ENCODE data around the gene ZDHHC19.

DNA sequence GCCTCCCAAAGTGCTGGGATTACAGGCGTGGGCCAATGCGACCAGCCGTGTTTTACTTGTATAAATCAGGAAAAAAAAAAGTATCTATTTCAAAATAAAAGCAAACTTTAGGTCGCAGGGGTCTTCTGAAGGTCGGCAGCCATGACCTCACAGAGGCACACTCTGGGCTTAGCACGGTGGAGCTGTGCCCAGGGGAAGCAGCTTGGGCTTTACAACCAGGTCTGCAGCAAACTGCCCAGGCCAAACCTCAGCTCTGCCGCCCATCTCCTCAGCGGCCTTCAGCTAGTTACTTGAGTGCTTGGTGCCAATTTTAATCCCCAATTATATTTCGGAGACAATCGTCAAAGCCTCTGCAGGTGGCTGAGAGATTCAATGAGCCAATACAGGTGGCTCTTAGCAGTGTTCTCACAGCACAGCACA is 30.1 kb downstream of the ZDHHC19 start:
- TF ChIP-seq, protein P1, sequence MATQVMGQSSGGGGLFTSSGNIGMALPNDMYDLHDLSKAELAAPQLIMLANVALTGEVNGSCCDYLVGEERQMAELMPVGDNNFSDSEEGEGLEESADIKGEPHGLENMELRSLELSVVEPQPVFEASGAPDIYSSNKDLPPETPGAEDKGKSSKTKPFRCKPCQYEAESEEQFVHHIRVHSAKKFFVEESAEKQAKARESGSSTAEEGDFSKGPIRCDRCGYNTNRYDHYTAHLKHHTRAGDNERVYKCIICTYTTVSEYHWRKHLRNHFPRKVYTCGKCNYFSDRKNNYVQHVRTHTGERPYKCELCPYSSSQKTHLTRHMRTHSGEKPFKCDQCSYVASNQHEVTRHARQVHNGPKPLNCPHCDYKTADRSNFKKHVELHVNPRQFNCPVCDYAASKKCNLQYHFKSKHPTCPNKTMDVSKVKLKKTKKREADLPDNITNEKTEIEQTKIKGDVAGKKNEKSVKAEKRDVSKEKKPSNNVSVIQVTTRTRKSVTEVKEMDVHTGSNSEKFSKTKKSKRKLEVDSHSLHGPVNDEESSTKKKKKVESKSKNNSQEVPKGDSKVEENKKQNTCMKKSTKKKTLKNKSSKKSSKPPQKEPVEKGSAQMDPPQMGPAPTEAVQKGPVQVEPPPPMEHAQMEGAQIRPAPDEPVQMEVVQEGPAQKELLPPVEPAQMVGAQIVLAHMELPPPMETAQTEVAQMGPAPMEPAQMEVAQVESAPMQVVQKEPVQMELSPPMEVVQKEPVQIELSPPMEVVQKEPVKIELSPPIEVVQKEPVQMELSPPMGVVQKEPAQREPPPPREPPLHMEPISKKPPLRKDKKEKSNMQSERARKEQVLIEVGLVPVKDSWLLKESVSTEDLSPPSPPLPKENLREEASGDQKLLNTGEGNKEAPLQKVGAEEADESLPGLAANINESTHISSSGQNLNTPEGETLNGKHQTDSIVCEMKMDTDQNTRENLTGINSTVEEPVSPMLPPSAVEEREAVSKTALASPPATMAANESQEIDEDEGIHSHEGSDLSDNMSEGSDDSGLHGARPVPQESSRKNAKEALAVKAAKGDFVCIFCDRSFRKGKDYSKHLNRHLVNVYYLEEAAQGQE (IDR thresholded peaks at IDR 0.05; ENCODE audit: unreplicated experiment): no peak
- TF ChIP-seq, protein P2, sequence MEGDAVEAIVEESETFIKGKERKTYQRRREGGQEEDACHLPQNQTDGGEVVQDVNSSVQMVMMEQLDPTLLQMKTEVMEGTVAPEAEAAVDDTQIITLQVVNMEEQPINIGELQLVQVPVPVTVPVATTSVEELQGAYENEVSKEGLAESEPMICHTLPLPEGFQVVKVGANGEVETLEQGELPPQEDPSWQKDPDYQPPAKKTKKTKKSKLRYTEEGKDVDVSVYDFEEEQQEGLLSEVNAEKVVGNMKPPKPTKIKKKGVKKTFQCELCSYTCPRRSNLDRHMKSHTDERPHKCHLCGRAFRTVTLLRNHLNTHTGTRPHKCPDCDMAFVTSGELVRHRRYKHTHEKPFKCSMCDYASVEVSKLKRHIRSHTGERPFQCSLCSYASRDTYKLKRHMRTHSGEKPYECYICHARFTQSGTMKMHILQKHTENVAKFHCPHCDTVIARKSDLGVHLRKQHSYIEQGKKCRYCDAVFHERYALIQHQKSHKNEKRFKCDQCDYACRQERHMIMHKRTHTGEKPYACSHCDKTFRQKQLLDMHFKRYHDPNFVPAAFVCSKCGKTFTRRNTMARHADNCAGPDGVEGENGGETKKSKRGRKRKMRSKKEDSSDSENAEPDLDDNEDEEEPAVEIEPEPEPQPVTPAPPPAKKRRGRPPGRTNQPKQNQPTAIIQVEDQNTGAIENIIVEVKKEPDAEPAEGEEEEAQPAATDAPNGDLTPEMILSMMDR (conservative IDR thresholded peaks at IDR 0.05; ENCODE audit: low read depth in 2 of 2): no peak
